Activated CD4-positive, CD25-positive, alpha-beta regulatory T cell treated with anti-CD3 and anti-CD28 coated beads, Interleukin-2, amount 50 U/mL, for 16 hours (primary cell): ENCODE results near the gene DCDC2.
"Not testable (repeated sequence)": the region's sequence is repeated elsewhere in the genome, so short reads cannot be mapped to it uniquely, and the experiment has no call there.

Source experiments
- DNase-seq: peaks from one replicate; pipeline ENCODE4 v3.0.0-alpha.2; 2020; ENCODE audit warnings: low read depth, low spot score

Gene DCDC2

GRCh38 chr6:24357336-24358218 is at the start of gene DCDC2:
Gene DCDC2 (minus strand): TSS chr6:24358059. CDS start chr6:24357750, 309 bp downstream.
- no peak for DNase-seq

- DNase-seq, result no peak
These were observed 47.4 kb upstream of the DCDC2 start for GRCh38 chr6:24405262-24405661.

DNA sequence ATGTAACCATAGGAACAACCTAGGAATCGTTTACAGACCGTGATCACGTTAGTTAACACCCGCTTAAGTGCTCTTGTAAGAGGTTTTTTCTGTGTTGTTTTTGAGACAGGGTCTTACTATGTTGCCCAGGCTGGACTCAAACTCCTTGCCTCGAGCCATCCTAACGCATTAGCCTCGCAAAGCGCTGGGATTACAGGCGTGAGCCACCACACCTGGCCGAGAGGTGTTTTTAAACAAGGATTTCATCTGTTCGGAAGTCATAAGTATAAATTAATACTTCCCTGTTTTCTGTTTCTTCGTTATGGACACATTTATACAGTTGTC is 45.6 kb upstream of the DCDC2 start:
- no peak for DNase-seq

- DNase-seq, result peak; percentile 64
These were observed 45.0 kb upstream of the DCDC2 start, which contains the start of gene MRS2 for GRCh38 chr6:24402697-24403500. Gene MRS2 (plus strand): TSS chr6:24402936. CDS start chr6:24403047, 111 bp downstream.

DNA sequence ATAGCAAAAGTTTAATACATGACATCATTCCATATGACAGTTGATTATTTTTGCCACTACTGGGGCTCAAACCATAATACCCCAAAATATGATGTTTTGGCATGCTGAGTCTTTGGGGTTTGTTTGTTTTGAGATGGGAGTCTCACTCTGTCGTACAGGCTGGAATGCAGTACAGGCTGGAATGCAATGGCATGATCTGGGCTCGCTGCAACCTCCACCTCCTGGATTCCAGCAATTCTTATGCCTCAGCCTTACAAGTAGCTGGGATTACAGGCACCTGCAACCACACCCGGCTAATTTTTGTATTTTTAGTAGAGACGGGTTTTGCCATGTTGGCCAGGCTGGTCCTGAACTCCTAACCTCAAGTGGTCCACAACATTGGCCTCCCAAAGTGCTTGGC is 43.6 kb upstream of the DCDC2 start:
- no peak for DNase-seq

- not testable (repeated sequence) for DNase-seq
These were observed 42.5 kb upstream of the DCDC2 start for GRCh38 chr6:24400045-24401039.

- DNase-seq, result no peak
These were observed 39.8 kb upstream of the DCDC2 start for GRCh38 chr6:24397631-24398030.

DNA sequence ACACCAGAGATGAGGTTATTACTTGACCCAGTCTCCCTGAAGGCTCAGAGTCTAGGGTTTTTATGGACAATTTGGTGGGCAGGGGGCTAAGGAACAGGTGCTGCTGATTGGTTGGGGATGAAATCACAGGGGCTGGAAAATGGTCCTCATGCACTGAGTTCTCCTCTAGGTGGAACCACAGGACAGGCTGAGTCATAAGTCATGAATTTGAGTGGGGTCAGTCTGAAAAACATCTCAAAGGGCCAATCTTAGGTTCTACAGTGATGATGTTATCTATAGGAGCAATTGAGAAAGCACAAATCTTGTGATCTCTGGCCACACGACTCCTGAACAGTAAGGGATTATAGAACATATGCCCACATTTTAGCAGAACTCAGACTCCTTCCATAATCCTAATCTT is 39.0 kb upstream of the DCDC2 start:
- no peak for DNase-seq

- DNase-seq, result no peak
These were observed 37.0 kb upstream of the DCDC2 start for GRCh38 chr6:24394780-24395437.

GRCh38 chr6:24394061-24394779 is 36.4 kb upstream of the DCDC2 start:
- no peak for DNase-seq

- no peak for DNase-seq
These were observed 34.0 kb upstream of the DCDC2 start for GRCh38 chr6:24391756-24392405.

GRCh38 chr6:24391208-24391607 is 33.3 kb upstream of the DCDC2 start:
- no peak for DNase-seq

- no peak for DNase-seq
These were observed 30.0 kb upstream of the DCDC2 start for GRCh38 chr6:24387818-24388217.

DNA sequence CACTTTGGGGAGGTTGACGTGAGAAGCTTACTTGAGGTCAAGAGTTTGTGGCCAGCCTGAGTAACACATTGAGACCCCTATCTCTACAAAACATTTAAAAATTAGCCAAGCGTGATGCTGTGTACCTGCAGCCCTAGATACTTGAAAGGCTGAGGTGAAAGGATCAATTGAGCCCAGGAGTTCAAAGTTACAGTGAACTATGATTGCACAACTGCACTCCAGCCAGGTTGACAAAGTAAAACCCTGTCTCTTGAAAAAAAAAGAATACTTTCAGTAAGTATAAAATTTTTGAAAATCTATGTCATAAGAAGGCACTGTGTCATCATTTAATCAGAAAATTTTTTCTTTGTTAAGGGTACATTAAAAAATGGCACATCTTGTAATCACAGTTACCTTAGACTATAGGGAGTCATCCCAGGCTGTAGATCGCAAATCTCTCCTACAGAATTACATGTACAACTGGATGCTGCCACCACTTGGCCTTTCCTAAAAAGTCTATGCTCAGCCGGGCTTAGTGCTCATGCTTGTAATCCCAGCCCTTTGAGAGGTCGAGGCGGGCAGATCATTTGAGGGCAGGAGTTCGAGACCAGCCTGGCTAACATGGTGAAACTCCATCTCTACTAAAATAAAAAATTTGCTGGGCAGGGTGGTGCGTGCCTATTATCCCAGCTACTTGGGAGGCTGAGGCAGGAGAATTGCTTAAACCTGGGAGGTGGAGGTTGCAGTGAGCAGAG is 27.8 kb upstream of the DCDC2 start:
- DNase-seq, result no peak

- DNase-seq, result not testable (repeated sequence)
These were observed 26.7 kb upstream of the DCDC2 start for GRCh38 chr6:24384369-24385130.

DNA sequence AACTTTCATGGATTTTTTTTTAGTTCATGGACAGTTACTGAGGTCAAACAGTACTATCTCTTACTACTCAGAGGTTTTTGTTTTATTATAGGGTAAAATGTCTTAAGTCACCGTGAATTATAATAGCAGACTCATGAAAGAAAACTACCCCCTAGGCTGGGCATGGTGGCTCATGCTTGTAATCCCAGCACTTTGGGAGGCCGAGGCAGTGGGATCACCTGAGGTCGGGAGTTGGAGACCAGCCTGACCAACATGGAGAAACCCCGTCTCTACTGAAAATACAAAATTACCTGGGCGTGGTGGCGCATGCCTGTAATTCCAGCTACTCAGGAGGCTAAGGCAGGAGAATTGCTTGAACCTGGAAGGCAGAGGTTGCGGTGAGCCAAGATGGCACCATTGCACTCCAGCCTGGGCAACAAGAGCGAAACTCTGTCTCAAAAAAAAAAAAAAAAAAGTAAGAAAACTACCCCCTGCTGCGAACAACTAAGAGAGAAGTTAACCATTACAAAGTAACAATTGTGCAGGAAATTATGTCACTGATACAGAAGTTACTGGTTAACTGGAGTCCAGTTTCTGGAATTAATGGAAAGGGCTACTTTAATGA is 25.1 kb upstream of the DCDC2 start:
- DNase-seq, result not testable (repeated sequence)

DNA sequence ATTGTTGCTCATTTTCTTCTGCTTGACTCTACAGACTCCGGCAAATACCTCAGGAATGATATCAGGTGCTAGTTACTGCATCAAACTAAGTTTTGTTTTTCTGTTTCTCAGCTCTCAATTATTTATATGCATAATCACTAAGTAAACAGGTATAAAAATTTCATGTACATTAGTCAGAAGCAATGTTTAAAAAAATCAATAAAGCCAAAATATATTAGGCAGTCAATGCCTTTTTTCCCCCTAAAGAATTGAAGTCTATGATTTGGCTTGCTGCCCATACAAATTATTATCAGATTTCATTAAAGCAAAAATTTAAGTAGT is 24.3 kb upstream of the DCDC2 start:
- DNase-seq, result no peak
